Neural cell (in vitro differentiated cells): ENCODE measurements around the gene CD300A. TPM values are rescaled to one million over a fixed set of nuclear protein-coding genes. Genes with fewer than 3 reads are reported as not detected.
"Not testable (repeated sequence)": the region's sequence is repeated elsewhere in the genome, so short reads cannot be mapped to it uniquely, and the experiment has no call there.

ENCODE experiments used
- H2AFZ ChIP-seq: fragments of 200-600, 300-800 bp; sonication (generic), shearing (Covaris generic); 2 replicates; pipeline ENCODE4 v1.6.0; 2014; ENCODE audit warnings: low read depth, mild to moderate bottlenecking, antibody characterized with exemption, low read length, moderate library complexity
- H3F3A ChIP-seq: fragments of 200-600 bp; shearing (Covaris generic); 2 replicates; pipeline ENCODE4 v1.6.1; 2016; ENCODE audit warnings: mild to moderate bottlenecking, moderate library complexity, mixed read lengths, antibody characterized with exemption, low read length; ENCODE audit not compliant: insufficient read depth, poor library complexity, severe bottlenecking
- H3K27ac ChIP-seq: fragments of 200-600, 300-800 bp; sonication (generic), shearing (Covaris generic); 2 replicates; pipeline ENCODE4 v1.5.1; 2014; ENCODE audit warnings: mild to moderate bottlenecking, low read length, moderate library complexity
- H3K27me3 ChIP-seq: fragments of 300-800, 200-600 bp; sonication (generic), shearing (Covaris generic); 2 replicates; pipeline ENCODE4 v1.6.0; 2014; ENCODE audit warnings: mild to moderate bottlenecking, low read depth, low read length, moderate library complexity; ENCODE audit not compliant: insufficient read depth
- H3K36me3 ChIP-seq: fragments of 300-800, 200-600 bp; sonication (generic), shearing (Covaris generic); 2 replicates; pipeline ENCODE4 v1.5.1; 2014; ENCODE audit warnings: mild to moderate bottlenecking, antibody characterized with exemption, low read length, moderate library complexity; ENCODE audit not compliant: insufficient read depth
- H3K4me2 ChIP-seq: fragments of 300-800, 200-600 bp; sonication (generic), shearing (Covaris generic); 2 replicates; pipeline ENCODE4 v1.6.0; 2014; ENCODE audit warnings: mild to moderate bottlenecking, low read length
- H3K4me3 ChIP-seq: fragments of 300-800, 200-600 bp; sonication (generic), shearing (Covaris generic); 2 replicates; pipeline ENCODE4 v1.5.1; 2014; ENCODE audit warnings: mild to moderate bottlenecking, low read length, moderate library complexity
- H3K79me2 ChIP-seq: fragments of 200-600 bp; shearing (Covaris generic); replicated peaks from 2 replicates; pipeline ENCODE4 v1.6.0; 2014; ENCODE audit warnings: mild to moderate bottlenecking, low read length, moderate library complexity; ENCODE audit not compliant: insufficient read depth
- H3K9ac ChIP-seq: fragments of 300-800, 200-600 bp; sonication (generic), shearing (Covaris generic); 2 replicates; pipeline ENCODE4 v1.6.1; 2016; ENCODE audit warnings: mild to moderate bottlenecking, low read length, mixed read lengths
- H3K9me2 ChIP-seq: fragments of 200-600 bp; shearing (Covaris generic); 2 replicates; pipeline ENCODE4 v1.6.1; 2016; ENCODE audit warnings: mild to moderate bottlenecking, low read length, mixed read lengths; ENCODE audit not compliant: insufficient read depth
- H3K9me3 ChIP-seq: fragments of 200-600, 300-800 bp; sonication (generic), shearing (Covaris generic); 2 replicates; pipeline ENCODE4 v1.6.1; 2016; ENCODE audit warnings: mild to moderate bottlenecking, mixed run types, low read length, moderate library complexity, mixed read lengths
- H4K20me1 ChIP-seq: fragments of 200-600 bp; shearing (Covaris generic); 2 replicates; pipeline ENCODE4 v1.6.1; 2016; ENCODE audit warnings: mild to moderate bottlenecking, mixed run types; ENCODE audit not compliant: insufficient read depth
- EP300 ChIP-seq: fragments of 450-650 bp; conservative IDR thresholded peaks from 2 replicates; pipeline ENCODE4 v1.6.1; 2014; ENCODE audit warnings: antibody characterized with exemption, mild to moderate bottlenecking, moderate library complexity; ENCODE audit not compliant: poor library complexity, severe bottlenecking
- EZH2 ChIP-seq: fragments of 200-600, 300-800 bp; shearing (Covaris generic), sonication (generic); IDR thresholded peaks from 2 replicates; pipeline ENCODE4 v1.6.1; 2014; ENCODE audit warnings: antibody characterized with exemption, low read length, borderline replicate concordance, mild to moderate bottlenecking; ENCODE audit not compliant: insufficient read depth, poor library complexity, severe bottlenecking
- MXI1 ChIP-seq: fragments of 450-650 bp; conservative IDR thresholded peaks from 2 replicates; pipeline ENCODE4 v1.6.1; 2014; ENCODE audit warnings: antibody characterized with exemption, mild to moderate bottlenecking; ENCODE audit not compliant: poor library complexity, severe bottlenecking
- POLR2AphosphoS5 ChIP-seq: IDR thresholded peaks from 2 replicates; pipeline ENCODE4 v1.6.1; 2012
- RAD21 ChIP-seq: fragments of 450-650 bp; conservative IDR thresholded peaks from 2 replicates; pipeline ENCODE4 v1.6.1; 2014; ENCODE audit warnings: antibody characterized with exemption, mild to moderate bottlenecking, moderate library complexity
- SMC3 ChIP-seq: fragments of 450-650 bp; conservative IDR thresholded peaks from 2 replicates; pipeline ENCODE4 v1.6.1; 2014; ENCODE audit warnings: antibody characterized with exemption, mild to moderate bottlenecking, moderate library complexity; ENCODE audit not compliant: poor library complexity
- TAF1 ChIP-seq: IDR thresholded peaks from 2 replicates; pipeline ENCODE4 v1.6.1; 2012; ENCODE audit warnings: low read depth
- polyA plus RNA-seq: library from polyadenylated mRNA; depleted of rRNA; stranded (reverse); fragments of >200 nt; gene quantifications from 2 replicates; pipeline ENCODE4 v1.2.3, GENCODE V29; 2014
- TF ChIP-seq, protein P1 (sequence below): IDR thresholded peaks from 2 replicates; pipeline ENCODE4 v1.6.1; 2012; ENCODE audit warnings: borderline replicate concordance
- TF ChIP-seq, protein P2 (sequence below): fragments of 450-650 bp; IDR thresholded peaks from 2 replicates; pipeline ENCODE4 v1.5.1; 2014; ENCODE audit warnings: antibody characterized with exemption, mild to moderate bottlenecking, moderate library complexity; ENCODE audit not compliant: poor library complexity, severe bottlenecking

Gene CD300A
- polyA plus RNA-seq, 1 donor from 2014 or later, result 0.35 TPM

DNA sequence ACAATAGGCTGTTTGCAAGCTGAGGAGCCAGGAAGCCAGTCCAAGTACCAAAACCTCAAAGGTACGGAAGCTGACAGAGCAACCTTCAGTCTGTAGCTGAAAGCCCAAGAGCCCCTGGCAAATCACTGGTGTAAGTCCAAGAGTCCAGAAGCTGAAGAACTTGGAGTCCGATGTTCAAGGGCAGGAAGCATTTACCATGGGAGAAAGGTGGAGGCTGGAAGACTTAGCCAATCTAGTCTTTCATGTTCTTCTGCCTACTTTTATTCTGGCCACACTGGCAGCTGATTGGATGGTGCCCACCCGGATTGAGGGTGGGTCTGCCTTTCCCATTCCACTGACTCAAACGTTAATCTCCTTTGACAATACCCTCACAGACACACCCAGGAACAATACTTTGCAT lies 49.5 kb downstream of the CD300A start:
- Histone ChIP-seq H3K27ac (no peak overlapping the region), H3K4me2 (no peak overlapping the region), H3K27me3 (no peaks in the 10 kb centered on the region), H3K9me3 (no peaks in the 10 kb centered on the region), H3K79me2 (no peaks in the 10 kb centered on the region), H2AFZ (no peak overlapping the region), H3K4me3 (no peak overlapping the region), H4K20me1 (no peaks in the 10 kb centered on the region), H3K9ac (no peak overlapping the region), H3K9me2 (no peaks in the 10 kb centered on the region), H3F3A (no peaks in the 10 kb centered on the region), H3K36me3 (no peaks in the 10 kb centered on the region)
- TF ChIP-seq POLR2AphosphoS5 (no peak), SMC3 (no peak), TAF1 (no peak), EP300 (no peak), RAD21 (no peak), MXI1 (no peak), EZH2 (no peak)
- TF ChIP-seq, protein P1, sequence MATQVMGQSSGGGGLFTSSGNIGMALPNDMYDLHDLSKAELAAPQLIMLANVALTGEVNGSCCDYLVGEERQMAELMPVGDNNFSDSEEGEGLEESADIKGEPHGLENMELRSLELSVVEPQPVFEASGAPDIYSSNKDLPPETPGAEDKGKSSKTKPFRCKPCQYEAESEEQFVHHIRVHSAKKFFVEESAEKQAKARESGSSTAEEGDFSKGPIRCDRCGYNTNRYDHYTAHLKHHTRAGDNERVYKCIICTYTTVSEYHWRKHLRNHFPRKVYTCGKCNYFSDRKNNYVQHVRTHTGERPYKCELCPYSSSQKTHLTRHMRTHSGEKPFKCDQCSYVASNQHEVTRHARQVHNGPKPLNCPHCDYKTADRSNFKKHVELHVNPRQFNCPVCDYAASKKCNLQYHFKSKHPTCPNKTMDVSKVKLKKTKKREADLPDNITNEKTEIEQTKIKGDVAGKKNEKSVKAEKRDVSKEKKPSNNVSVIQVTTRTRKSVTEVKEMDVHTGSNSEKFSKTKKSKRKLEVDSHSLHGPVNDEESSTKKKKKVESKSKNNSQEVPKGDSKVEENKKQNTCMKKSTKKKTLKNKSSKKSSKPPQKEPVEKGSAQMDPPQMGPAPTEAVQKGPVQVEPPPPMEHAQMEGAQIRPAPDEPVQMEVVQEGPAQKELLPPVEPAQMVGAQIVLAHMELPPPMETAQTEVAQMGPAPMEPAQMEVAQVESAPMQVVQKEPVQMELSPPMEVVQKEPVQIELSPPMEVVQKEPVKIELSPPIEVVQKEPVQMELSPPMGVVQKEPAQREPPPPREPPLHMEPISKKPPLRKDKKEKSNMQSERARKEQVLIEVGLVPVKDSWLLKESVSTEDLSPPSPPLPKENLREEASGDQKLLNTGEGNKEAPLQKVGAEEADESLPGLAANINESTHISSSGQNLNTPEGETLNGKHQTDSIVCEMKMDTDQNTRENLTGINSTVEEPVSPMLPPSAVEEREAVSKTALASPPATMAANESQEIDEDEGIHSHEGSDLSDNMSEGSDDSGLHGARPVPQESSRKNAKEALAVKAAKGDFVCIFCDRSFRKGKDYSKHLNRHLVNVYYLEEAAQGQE, result no peak
- TF ChIP-seq, protein P2, sequence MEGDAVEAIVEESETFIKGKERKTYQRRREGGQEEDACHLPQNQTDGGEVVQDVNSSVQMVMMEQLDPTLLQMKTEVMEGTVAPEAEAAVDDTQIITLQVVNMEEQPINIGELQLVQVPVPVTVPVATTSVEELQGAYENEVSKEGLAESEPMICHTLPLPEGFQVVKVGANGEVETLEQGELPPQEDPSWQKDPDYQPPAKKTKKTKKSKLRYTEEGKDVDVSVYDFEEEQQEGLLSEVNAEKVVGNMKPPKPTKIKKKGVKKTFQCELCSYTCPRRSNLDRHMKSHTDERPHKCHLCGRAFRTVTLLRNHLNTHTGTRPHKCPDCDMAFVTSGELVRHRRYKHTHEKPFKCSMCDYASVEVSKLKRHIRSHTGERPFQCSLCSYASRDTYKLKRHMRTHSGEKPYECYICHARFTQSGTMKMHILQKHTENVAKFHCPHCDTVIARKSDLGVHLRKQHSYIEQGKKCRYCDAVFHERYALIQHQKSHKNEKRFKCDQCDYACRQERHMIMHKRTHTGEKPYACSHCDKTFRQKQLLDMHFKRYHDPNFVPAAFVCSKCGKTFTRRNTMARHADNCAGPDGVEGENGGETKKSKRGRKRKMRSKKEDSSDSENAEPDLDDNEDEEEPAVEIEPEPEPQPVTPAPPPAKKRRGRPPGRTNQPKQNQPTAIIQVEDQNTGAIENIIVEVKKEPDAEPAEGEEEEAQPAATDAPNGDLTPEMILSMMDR, result no peak

DNA sequence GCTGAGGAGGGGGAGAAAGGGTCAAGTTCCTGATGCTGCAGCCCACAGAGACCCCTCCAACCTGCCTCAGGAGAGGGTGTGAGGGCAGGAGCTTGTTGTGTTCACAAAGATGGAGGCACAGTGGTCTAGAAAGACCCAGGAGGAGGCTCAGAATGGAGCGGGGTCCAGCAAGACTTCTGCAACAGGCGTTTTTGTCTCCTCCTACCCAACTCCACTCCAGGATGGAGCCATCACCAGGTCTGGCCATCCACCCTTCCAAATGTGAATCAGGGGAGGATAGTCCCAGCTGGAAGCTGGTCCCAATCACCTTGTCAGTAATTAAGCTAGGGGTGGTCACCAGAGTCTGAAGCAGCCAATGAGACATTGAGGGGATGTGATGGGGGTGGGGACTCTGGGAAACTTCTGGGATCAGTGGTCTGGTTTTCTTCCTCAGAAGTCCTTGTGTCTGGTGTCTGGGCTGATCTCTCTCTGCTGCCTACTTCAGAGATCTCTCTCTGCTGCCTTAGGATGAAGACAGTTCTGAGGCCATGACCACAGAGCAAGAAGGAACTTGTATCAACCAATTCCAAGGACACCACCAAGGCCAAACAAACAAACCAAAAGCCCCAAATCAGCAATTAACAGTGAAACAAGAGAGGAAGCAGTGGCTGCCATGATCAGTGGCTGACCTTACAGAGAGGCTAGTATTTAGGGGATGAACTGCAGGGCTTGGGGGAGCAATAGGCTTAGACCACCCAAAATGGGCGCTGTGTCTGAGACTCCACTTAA lies 50.3 kb downstream of the CD300A start:
- Histone ChIP-seq H3K9me2 (no peaks in the 10 kb centered on the region), H3K9me3 (no peaks in the 10 kb centered on the region), H3K27ac (no peak overlapping the region), H3F3A (no peaks in the 10 kb centered on the region), H3K9ac (no peak overlapping the region), H3K36me3 (no peaks in the 10 kb centered on the region), H3K27me3 (no peaks in the 10 kb centered on the region), H4K20me1 (no peaks in the 10 kb centered on the region), H3K4me2 (no peak overlapping the region), H3K79me2 (no peaks in the 10 kb centered on the region), H2AFZ (no peak overlapping the region), H3K4me3 (no peak overlapping the region)
- TF ChIP-seq TAF1 (no peak), MXI1 (no peak), EZH2 (no peak), SMC3 (no peak), RAD21 (no peak), POLR2AphosphoS5 (no peak), EP300 (no peak)
- TF ChIP-seq, protein P2, result no peak
- TF ChIP-seq, protein P1, result no peak

DNA sequence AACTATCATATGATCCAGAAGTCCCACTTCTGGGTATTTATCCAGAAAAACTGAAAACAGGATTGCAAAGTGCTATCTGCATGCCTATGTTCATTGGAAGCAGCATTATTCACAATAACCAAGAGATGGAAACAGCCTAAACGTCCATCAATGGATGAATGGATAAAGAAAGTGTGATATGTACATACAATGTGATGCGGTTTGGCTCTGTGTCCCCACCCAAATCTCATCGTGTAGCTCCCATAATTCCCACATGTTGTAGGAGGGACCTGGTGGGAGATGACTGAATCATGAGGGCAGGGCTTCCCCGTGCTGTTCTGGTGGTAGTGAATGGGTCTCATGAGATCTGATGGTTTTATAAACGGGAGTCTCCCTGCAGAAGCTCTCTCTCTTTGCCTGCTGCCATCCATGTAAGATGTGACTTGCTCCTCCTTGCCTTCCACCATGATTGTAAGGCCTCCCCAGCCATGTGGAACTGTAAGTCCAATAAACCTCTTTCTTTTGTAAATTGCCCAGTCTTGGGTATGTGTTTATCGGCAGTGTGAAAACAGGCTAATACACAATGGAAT lies 52.1 kb downstream of the CD300A start:
- not testable (repeated sequence) for H2AFZ ChIP-seq, H3K36me3 ChIP-seq, H3K27me3 ChIP-seq

More for the DNA sequence above, 52.1 kb downstream of the CD300A start:
- not testable (repeated sequence) for H4K20me1 ChIP-seq, H3K9ac ChIP-seq, H3K79me2 ChIP-seq, H3K4me2 ChIP-seq, H3F3A ChIP-seq, H3K4me3 ChIP-seq, H3K9me3 ChIP-seq, H3K9me2 ChIP-seq, H3K27ac ChIP-seq
